Central memory CD4-positive, alpha-beta T cell (primary cell): ENCODE measurements around the gene DDX1.
"Not testable (repeated sequence)": the region's sequence is repeated elsewhere in the genome, so short reads cannot be mapped to it uniquely, and the experiment has no call there.

Source experiments
- DNase-seq: peaks from one replicate; pipeline ENCODE4 v3.0.0; 2022

DDX1 gene

DNA sequence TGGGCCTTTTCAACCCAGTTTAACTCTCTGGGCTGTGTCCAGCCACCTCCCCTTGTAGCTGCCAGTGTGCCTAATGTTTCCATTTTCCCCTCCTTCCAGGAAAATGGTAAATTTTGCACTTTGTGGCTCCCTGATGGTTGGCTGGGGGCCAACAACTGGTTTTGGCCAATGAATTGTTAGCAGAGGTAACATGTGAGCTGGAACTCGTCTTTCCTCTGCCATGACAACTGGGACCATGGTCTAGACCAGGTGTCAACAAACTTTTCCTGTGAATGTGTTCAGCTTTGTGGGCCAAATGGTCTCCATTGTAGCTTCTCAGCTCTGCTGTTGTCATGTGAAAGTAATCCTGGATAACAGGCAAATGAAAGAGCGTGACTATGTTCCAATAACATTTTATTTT lies 87.2 kb downstream of the DDX1 start:
- no peak for DNase-seq

GRCh38 chr2:15679386-15679924 lies 87.8 kb downstream of the DDX1 start:
- DNase-seq, result no peak

DNA sequence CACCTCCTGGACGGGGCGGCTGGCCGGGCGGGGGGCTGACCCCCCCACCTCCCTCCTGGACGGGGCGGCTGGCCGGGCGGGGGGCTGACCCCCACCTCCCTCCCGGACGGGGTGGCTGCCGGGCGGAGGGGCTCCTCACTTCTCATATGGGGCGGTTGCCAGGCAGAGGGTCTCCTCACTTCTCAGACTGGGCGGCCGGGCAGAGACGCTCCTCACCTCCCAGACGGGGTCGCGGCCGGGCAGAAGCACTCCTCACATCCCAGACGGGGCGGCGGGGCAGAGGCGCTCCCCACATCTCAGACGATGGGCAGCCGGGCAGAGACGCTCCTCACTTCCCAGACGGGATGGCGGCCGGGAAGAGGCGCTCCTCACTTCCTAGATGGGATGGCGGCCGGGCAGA lies 88.5 kb downstream of the DDX1 start:
- DNase-seq, result not testable (repeated sequence)
